Stimulated activated CD8-positive, alpha-beta memory T cell treated with anti-CD3 and anti-CD28 coated beads, Interleukin-7, amount 100 ng/mL, for 48 hours (primary cell): Measurements from ENCODE around the gene ZNF160.
"Not testable (repeated sequence)": the region's sequence is repeated elsewhere in the genome, so short reads cannot be mapped to it uniquely, and the experiment has no call there.

ENCODE experiments used
- DNase-seq, 2 donors: peaks; one replicate each; pipeline ENCODE4 v3.0.0-alpha.2; 2020; ENCODE audit warnings: low read depth in 1 of 2; ENCODE audit errors: extremely low read depth in 1 of 2

Gene ZNF160

GRCh38 chr19:53103234-53104203 lies at the start of gene ZNF160:
Gene ZNF160, minus strand, starts transcription at chr19:53103422. Its CDS starts 17,146 bp downstream, at chr19:53086276.
- peak; percentile 98 to 99 for DNase-seq

- no peak for DNase-seq
Observed at GRCh38 chr19:53147645-53148044, 44.4 kb upstream of the ZNF160 start.

GRCh38 chr19:53140351-53140750 lies 37.1 kb upstream of the ZNF160 start:
- DNase-seq: no peak

- no peak for DNase-seq
Observed at GRCh38 chr19:53136432-53136831, 33.2 kb upstream of the ZNF160 start.

- peak; percentile 2 to 10 for DNase-seq
Observed at GRCh38 chr19:53132141-53132991, 29.1 kb upstream of the ZNF160 start, which contains the start of gene ZNF415. Gene ZNF415, minus strand, starts transcription at chr19:53132910. Its CDS starts 10,234 bp downstream, at chr19:53122676.

- DNase-seq: no peak
Observed at GRCh38 chr19:53131727-53132126, 28.5 kb upstream of the ZNF160 start.

- no peak for DNase-seq
Observed at GRCh38 chr19:53131085-53131590, 27.9 kb upstream of the ZNF160 start.

GRCh38 chr19:53130506-53130905 lies 27.3 kb upstream of the ZNF160 start:
- no peak for DNase-seq

- not testable (repeated sequence) for DNase-seq
Observed at GRCh38 chr19:53126733-53127526, 23.7 kb upstream of the ZNF160 start.

- DNase-seq: no peak
Observed at GRCh38 chr19:53123400-53123799, 20.2 kb upstream of the ZNF160 start.

- DNase-seq: no peak
Observed at GRCh38 chr19:53112286-53112685, 9.1 kb upstream of the ZNF160 start.

GRCh38 chr19:53109527-53109926 lies 6.3 kb upstream of the ZNF160 start:
- no peak for DNase-seq

GRCh38 chr19:53102756-53103233 lies 427 bp downstream of the ZNF160 start:
- peak in 1 of 2 donors; percentile 13 for DNase-seq

- DNase-seq: no peak
Observed at GRCh38 chr19:53102206-53102755, 941 bp downstream of the ZNF160 start.

GRCh38 chr19:53101518-53101917 lies 1.7 kb downstream of the ZNF160 start:
- DNase-seq: no peak

GRCh38 chr19:53098570-53098969 lies 4.7 kb downstream of the ZNF160 start:
- not testable (repeated sequence) for DNase-seq

- not testable (repeated sequence) for DNase-seq
Observed at GRCh38 chr19:53096982-53097690, 6.1 kb downstream of the ZNF160 start.

- not testable (repeated sequence) for DNase-seq
Observed at GRCh38 chr19:53096579-53096978, 6.6 kb downstream of the ZNF160 start.
